H1 (cell line): ENCODE data around the gene FSCN2. TPM values are rescaled to one million over a fixed set of nuclear protein-coding genes. Genes with fewer than 3 reads are reported as not detected.

Experiments used
- BACH1 ChIP-seq: IDR thresholded peaks from 2 replicates; pipeline ENCODE4 v1.6.1; 2012; ENCODE audit warnings: low read length, improper control_type of control experiment
- BRCA1 ChIP-seq: IDR thresholded peaks from 2 replicates; pipeline ENCODE4 v1.6.1; 2012; ENCODE audit warnings: low read depth, low read length, improper control_type of control experiment
- EP300 ChIP-seq, 2 experiments: IDR thresholded peaks; 1 replicate in 1 of 2; 2 replicates in 1 of 2; pipeline ENCODE4 v1.6.1; 2011 to 2012; ENCODE audit warnings: low read depth in 2 of 2, low read length in 2 of 2, mild to moderate bottlenecking in 2 of 2, borderline replicate concordance in 1 of 2, inconsistent platforms in 1 of 2, moderate library complexity in 1 of 2
- GABPA ChIP-seq: IDR thresholded peaks from 2 replicates; pipeline ENCODE4 v1.6.1; 2011; ENCODE audit warnings: mild to moderate bottlenecking, low read length, moderate library complexity, borderline replicate concordance; ENCODE audit not compliant: insufficient read depth
- KDM1A ChIP-seq: fragments of 200-600, 300-600 bp; sonication (generic); IDR thresholded peaks from 2 replicates; pipeline ENCODE4 v1.7.1; 2016; ENCODE audit warnings: mild to moderate bottlenecking, low read length, borderline replicate concordance
- KDM5A ChIP-seq: fragments of 200-600 bp; IDR thresholded peaks from 2 replicates; pipeline ENCODE4 v1.7.1; 2012; ENCODE audit warnings: mild to moderate bottlenecking, low read length, inconsistent platforms, mixed read lengths
- MAFK ChIP-seq: IDR thresholded peaks from 2 replicates; pipeline ENCODE4 v1.6.1; 2012; ENCODE audit warnings: low read depth, mild to moderate bottlenecking, improper control_type of control experiment, low read length
- NANOG ChIP-seq: IDR thresholded peaks from 2 replicates; pipeline ENCODE4 v1.6.1; 2011; ENCODE audit warnings: low read length, low read depth, mild to moderate bottlenecking, inconsistent platforms; ENCODE audit not compliant: insufficient read depth, poor library complexity, severe bottlenecking
- PHF8 ChIP-seq: fragments of 200-600 bp; sonication (generic); conservative IDR thresholded peaks from 2 replicates; pipeline ENCODE4 v1.7.1; 2012; ENCODE audit warnings: low read depth, mild to moderate bottlenecking, inconsistent platforms, low read length, moderate library complexity
- POLR2A ChIP-seq, 2 experiments: IDR thresholded peaks; 1 replicate in 1 of 2; 2 replicates in 1 of 2; pipeline ENCODE4 v1.6.1; 2011; ENCODE audit warnings: low read depth in 2 of 2, low read length in 2 of 2, mild to moderate bottlenecking in 2 of 2; ENCODE audit errors: control extremely low read depth in 1 of 2
- POLR2AphosphoS5 ChIP-seq: IDR thresholded peaks from 2 replicates; pipeline ENCODE4 v1.6.1; 2011; ENCODE audit warnings: low read depth, low read length
- RFX5 ChIP-seq: IDR thresholded peaks from 2 replicates; pipeline ENCODE4 v1.6.1; 2011; ENCODE audit warnings: low read depth, low read length, improper control_type of control experiment, borderline replicate concordance
- RNF2 ChIP-seq: fragments of 200-900, 300-1000 bp; sonication (generic); IDR thresholded peaks from 2 replicates; pipeline ENCODE4 v1.7.1; 2016; ENCODE audit warnings: borderline replicate concordance, low read depth, mild to moderate bottlenecking, antibody characterized with exemption, low read length; ENCODE audit not compliant: poor library complexity, severe bottlenecking; ENCODE audit errors: missing control alignments
- RXRA ChIP-seq: IDR thresholded peaks from 2 replicates; pipeline ENCODE4 v1.6.1; 2011; ENCODE audit warnings: low read depth, mild to moderate bottlenecking, low read length, moderate library complexity; ENCODE audit not compliant: insufficient read depth
- SIRT6 ChIP-seq: IDR thresholded peaks from one replicate; pipeline ENCODE4 v1.7.1; 2012; ENCODE audit warnings: low read length, inconsistent platforms
- SP1 ChIP-seq: IDR thresholded peaks from 2 replicates; pipeline ENCODE4 v1.6.1; 2011; ENCODE audit warnings: low read depth, low read length
- YY1 ChIP-seq: IDR thresholded peaks from 2 replicates; pipeline ENCODE4 v1.6.1; 2011; ENCODE audit warnings: low read depth, mild to moderate bottlenecking, low read length
- polyA plus RNA-seq, 7 experiments: library from polyadenylated mRNA; depleted of rRNA in 3 of 7; stranded (reverse) in 5 of 7; unstranded in 2 of 7; fragments of >200 nt in 5 of 7; fragments of 200-250 nt in 2 of 7; gene quantifications; 1 replicate in 5 of 7; 2 replicates in 1 of 7; 4 replicates in 1 of 7; pipeline versions ENCODE4 v1.2.1 to v1.2.3, GENCODE V29; 2011 to 2013; ENCODE audit warnings: missing spikeins in 2 of 7, mixed read lengths in 2 of 7
- total RNA-seq: library from RNA; stranded (reverse); fragmentation: NEBNext Ultra II Directional; extraction: Animal tissue kit (Norgen Biotek cat#: 25700); gene quantifications from 2 replicates; pipeline ENCODE4 v1.2.1, GENCODE V29; 2021
- TF ChIP-seq, protein P1 (sequence below): IDR thresholded peaks from 2 replicates; pipeline ENCODE4 v1.6.1; 2012; ENCODE audit warnings: inconsistent platforms
- TF ChIP-seq, protein P2 (sequence below), 3 experiments: IDR thresholded peaks; 1 replicate in 2 of 3; 2 replicates in 1 of 3; pipeline versions ENCODE4 v1.5.1 to v1.6.1; 2011; ENCODE audit warnings: low read length in 3 of 3, mild to moderate bottlenecking in 3 of 3, inconsistent platforms in 2 of 3, low read depth in 1 of 3, moderate library complexity in 1 of 3; ENCODE audit not compliant: insufficient read depth in 1 of 3; ENCODE audit errors: control extremely low read depth in 1 of 3
- TF ChIP-seq, protein P3 (sequence below): IDR thresholded peaks from 2 replicates; pipeline ENCODE4 v1.6.1; 2012; ENCODE audit warnings: inconsistent platforms

The FSCN2 gene
- total and polyA plus RNA-seq, 2 of the 8 experiments (the other 6 are each of a cell fraction or from before 2014, with no cell fraction given) = 0.18 to 0.30 TPM

DNA sequence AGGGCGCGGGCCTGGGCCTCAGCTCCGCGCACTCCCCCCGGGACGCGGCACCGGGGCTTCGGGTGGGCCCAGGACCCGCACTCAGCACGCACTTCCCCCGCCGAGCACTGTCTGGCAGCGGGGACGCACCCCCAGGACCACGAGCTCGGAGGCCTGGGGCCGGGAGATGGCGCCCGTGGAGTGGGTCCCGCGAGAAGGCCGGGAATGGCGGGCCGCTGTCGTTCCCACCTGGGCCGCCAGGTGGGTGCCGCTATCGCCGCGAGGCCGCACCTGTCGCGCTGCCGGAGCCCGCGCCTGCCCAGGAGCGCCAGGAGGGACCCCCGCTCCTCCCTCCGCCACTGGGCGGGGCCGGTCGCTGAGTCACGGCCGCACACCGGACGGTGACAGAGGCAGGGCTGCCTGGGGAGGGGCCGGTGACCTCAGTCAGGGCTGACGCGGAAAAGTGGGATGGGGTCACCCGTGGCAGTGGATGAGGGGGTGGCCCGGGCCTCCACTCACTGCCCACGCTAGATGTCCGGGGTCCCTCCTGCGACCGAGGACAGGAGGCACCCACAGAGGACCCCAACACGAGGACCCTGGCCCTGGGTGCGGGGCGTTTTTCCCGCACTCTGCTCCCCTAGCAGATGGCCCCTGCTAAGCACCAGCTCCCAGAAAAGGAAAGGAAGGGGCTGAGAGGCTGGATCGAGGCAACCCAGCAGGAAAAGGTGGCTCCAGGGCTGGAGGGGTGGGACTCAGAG, 8.7 kb upstream of the FSCN2 start (continued):
- TF ChIP-seq, protein P1, sequence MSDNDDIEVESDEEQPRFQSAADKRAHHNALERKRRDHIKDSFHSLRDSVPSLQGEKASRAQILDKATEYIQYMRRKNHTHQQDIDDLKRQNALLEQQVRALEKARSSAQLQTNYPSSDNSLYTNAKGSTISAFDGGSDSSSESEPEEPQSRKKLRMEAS = peak; percentile 13; the same call in 1 of the 2 replicates
- TF ChIP-seq RFX5 = no peak
- TF ChIP-seq RNF2 = no peak
- 0 out of 2 replicates have a peak, but pooled peaks have one; percentile 29 for TF ChIP-seq PHF8
- TF ChIP-seq POLR2AphosphoS5 = no peak
- TF ChIP-seq MAFK = no peak
- no peak for TF ChIP-seq SP1
- TF ChIP-seq EP300 (IDR thresholded peaks at IDR 0.05; ENCODE audit: borderline replicate concordance in 1 of 2, low read depth in 2 of 2, low read length in 2 of 2) = no peak
- TF ChIP-seq, protein P2, sequence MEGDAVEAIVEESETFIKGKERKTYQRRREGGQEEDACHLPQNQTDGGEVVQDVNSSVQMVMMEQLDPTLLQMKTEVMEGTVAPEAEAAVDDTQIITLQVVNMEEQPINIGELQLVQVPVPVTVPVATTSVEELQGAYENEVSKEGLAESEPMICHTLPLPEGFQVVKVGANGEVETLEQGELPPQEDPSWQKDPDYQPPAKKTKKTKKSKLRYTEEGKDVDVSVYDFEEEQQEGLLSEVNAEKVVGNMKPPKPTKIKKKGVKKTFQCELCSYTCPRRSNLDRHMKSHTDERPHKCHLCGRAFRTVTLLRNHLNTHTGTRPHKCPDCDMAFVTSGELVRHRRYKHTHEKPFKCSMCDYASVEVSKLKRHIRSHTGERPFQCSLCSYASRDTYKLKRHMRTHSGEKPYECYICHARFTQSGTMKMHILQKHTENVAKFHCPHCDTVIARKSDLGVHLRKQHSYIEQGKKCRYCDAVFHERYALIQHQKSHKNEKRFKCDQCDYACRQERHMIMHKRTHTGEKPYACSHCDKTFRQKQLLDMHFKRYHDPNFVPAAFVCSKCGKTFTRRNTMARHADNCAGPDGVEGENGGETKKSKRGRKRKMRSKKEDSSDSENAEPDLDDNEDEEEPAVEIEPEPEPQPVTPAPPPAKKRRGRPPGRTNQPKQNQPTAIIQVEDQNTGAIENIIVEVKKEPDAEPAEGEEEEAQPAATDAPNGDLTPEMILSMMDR (IDR thresholded peaks at IDR 0.05; ENCODE audit: control extremely low read depth in 1 of 3, insufficient read depth in 1 of 3, low read depth in 1 of 3, low read length in 3 of 3) = peak; percentile 30 to 60 (median 51)
- TF ChIP-seq SIRT6 = no peak
- peak; percentile 15; the same call in 1 of the 2 replicates for TF ChIP-seq BRCA1
- TF ChIP-seq GABPA = 0 out of 2 replicates have a peak, but pooled peaks have one; percentile 47
- peak; percentile 69 for TF ChIP-seq BACH1
- TF ChIP-seq KDM5A = no peak
- peak; percentile 50; the same call in 1 of the 2 replicates for TF ChIP-seq YY1
- TF ChIP-seq, protein P3, sequence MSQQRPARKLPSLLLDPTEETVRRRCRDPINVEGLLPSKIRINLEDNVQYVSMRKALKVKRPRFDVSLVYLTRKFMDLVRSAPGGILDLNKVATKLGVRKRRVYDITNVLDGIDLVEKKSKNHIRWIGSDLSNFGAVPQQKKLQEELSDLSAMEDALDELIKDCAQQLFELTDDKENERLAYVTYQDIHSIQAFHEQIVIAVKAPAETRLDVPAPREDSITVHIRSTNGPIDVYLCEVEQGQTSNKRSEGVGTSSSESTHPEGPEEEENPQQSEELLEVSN = peak; percentile 51; the same call in 1 of the 2 replicates
- TF ChIP-seq RXRA = no peak
- 0 out of 2 replicates have a peak, but pooled peaks have one; percentile 26 for TF ChIP-seq KDM1A
- no peak for TF ChIP-seq NANOG
- no peak for TF ChIP-seq POLR2A (IDR thresholded peaks at IDR 0.05; ENCODE audit: control extremely low read depth in 1 of 2, low read depth in 2 of 2, low read length in 2 of 2)
